Hindlimb muscle (tissue), 1 donor: ENCODE results near the gene ZBTB2. TPM values are rescaled to one million over a fixed set of nuclear protein-coding genes. Genes with fewer than 3 reads are reported as not detected.
"Not testable (repeated sequence)": the region's sequence is repeated elsewhere in the genome, so short reads cannot be mapped to it uniquely, and the experiment has no call there.

Experiments used
- DNase-seq: peaks from one replicate; pipeline ENCODE4 v3.0.0-alpha.2; 2013
- polyA plus RNA-seq: library from polyadenylated mRNA; unstranded; fragments of 120-200 nt; gene quantifications from one replicate; pipeline ENCODE4 v1.2.1, GENCODE V29; 2013; ENCODE audit not compliant: insufficient read length

Gene ZBTB2
- polyA plus RNA-seq, 1 donor: 10.8 TPM

GRCh38 chr6:151326116-151326825, 65.1 kb downstream of the ZBTB2 start:
- no peak for DNase-seq

- DNase-seq: peak; percentile 78
Measured at GRCh38 chr6:151325075-151326050, 66.0 kb downstream of the ZBTB2 start.

DNA sequence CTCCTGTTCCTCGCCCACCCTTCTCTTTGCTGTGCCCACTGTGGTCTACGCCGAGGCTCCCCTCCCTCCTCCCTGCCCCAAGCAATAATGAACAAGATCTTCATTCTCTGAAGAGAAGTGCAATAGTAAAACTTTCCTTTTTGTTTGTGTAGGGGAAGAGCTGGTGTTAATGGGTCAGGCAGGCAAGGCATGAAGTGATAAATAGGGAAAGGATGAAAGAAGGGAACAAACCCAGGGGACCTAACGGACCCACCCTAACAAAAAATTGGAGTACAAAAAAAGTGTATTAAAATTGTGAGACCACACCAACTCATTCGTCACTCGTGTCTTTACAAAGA, 66.9 kb downstream of the ZBTB2 start:
- DNase-seq: no peak

GRCh38 chr6:151323791-151324487, 67.4 kb downstream of the ZBTB2 start:
- peak; percentile 91 for DNase-seq

DNA sequence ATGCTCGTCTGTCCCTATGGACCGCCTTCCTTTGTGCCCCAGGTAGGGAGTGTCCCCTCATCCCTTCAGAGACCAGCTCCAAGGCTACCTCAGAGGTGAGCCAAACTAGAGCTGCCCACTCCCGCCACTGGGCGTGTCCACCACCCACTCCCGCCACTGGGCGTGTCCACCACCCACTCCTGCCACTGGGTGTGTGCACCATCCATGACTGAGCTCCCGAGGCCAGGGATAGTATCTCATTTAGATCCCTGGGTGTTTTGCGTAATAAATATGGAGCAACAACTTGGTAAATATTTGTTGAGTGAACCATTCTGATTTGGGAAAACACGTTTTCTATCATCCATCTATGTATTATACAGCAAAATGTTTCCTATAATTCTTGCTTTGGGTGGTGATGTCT, 68.8 kb downstream of the ZBTB2 start:
- DNase-seq: no peak

GRCh38 chr6:151321438-151321837, 69.9 kb downstream of the ZBTB2 start:
- no peak for DNase-seq

GRCh38 chr6:151320140-151320539, 71.2 kb downstream of the ZBTB2 start:
- DNase-seq: no peak

DNA sequence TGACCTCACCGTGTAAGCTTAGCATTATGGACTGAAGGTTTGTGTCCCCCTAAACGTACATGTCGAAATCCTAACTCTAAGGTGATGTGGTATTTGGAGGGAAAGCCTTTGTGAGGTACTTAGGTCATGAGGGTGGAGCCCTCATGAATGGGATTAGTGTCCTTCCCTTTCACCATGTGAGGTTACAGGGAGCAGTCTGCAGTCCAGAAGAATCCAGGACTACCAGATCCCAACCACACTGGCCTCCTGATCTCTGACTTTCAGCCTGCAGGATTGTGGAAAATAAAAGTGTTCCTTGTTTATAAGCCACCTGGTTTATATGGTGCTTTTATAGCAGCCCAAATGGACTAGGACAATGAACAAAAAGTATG, 73.4 kb downstream of the ZBTB2 start:
- DNase-seq: no peak

GRCh38 chr6:151317103-151317994, 74.0 kb downstream of the ZBTB2 start:
- no peak for DNase-seq

GRCh38 chr6:151315661-151316060, 75.7 kb downstream of the ZBTB2 start:
- not testable (repeated sequence) for DNase-seq

Other genes starting within 250 kb of the ZBTB2 start
- gene AKAP12, start 151.6 kb downstream of the ZBTB2 start, polyA plus RNA-seq: 90.6 TPM
- gene RMND1, start 60.6 kb upstream of the ZBTB2 start, polyA plus RNA-seq: 24.3 TPM
- 1.8 TPM for gene CCDC170, start 102.5 kb upstream of the ZBTB2 start, polyA plus RNA-seq